Smooth muscle cell (in vitro differentiated cells): Measurements from ENCODE around the gene BTBD8. TPM values are rescaled to one million over a fixed set of nuclear protein-coding genes. Genes with fewer than 3 reads are reported as not detected.

Experiments used
- DNase-seq: peaks from one replicate; lab custom pipeline; 2025; ENCODE audit not compliant: unreplicated experiment; lab: John Stamatoyannopoulos, UW
- H2AFZ ChIP-seq: fragments of 200-600 bp; sonication (generic); 2 replicates; pipeline ENCODE4 v1.6.0; 2016; ENCODE audit warnings: antibody characterized with exemption, low read depth, mild to moderate bottlenecking
- H3F3A ChIP-seq: fragments of 200-600 bp; sonication (generic); 2 replicates; pipeline ENCODE4 v1.6.0; 2017; ENCODE audit warnings: antibody characterized with exemption, low read depth
- H3K27ac ChIP-seq: fragments of 200-600 bp; sonication (generic); 2 replicates; pipeline ENCODE4 v1.5.1; 2016; ENCODE audit warnings: low read depth, mild to moderate bottlenecking
- H3K27me3 ChIP-seq: fragments of 200-600 bp; sonication (generic); 2 replicates; pipeline ENCODE4 v1.6.1; 2016; ENCODE audit warnings: low read depth, mild to moderate bottlenecking
- H3K36me3 ChIP-seq: fragments of 200-600 bp; sonication (generic); 2 replicates; pipeline ENCODE4 v1.5.1; 2016; ENCODE audit warnings: low read depth
- H3K4me1 ChIP-seq: fragments of 200-600 bp; sonication (generic); 2 replicates; pipeline ENCODE4 v1.5.1; 2016; ENCODE audit warnings: low read depth
- H3K4me2 ChIP-seq: fragments of 200-600 bp; sonication (generic); 2 replicates; pipeline ENCODE4 v1.6.0; 2016; ENCODE audit warnings: mild to moderate bottlenecking
- H3K4me3 ChIP-seq: fragments of 200-600 bp; sonication (generic); 2 replicates; pipeline ENCODE4 v1.5.1; 2016; ENCODE audit warnings: mild to moderate bottlenecking
- H3K79me2 ChIP-seq: fragments of 200-600 bp; sonication (generic); 2 replicates; pipeline ENCODE4 v1.6.0; 2016; ENCODE audit warnings: low read depth, mild to moderate bottlenecking
- H3K9ac ChIP-seq: fragments of 200-600 bp; sonication (generic); 2 replicates; pipeline ENCODE4 v1.6.0; 2016; ENCODE audit warnings: low read depth
- H3K9me3 ChIP-seq: fragments of 200-600 bp; sonication (generic); replicated peaks from 2 replicates; pipeline ENCODE4 v1.5.1; 2016; ENCODE audit warnings: low read depth
- H4K20me1 ChIP-seq: fragments of 200-600 bp; sonication (generic); 2 replicates; pipeline ENCODE4 v1.6.0; 2016; ENCODE audit warnings: low read depth
- WGBS: methylation state at CpG from one replicate; pipeline ENCODE4 v1.1.7; 2016; ENCODE audit warnings: low lambda C conversion rate; 5-methylcytosine and 5-hydroxymethylcytosine counted together
- polyA plus RNA-seq: library from polyadenylated mRNA; unstranded; fragments of >200 nt; fragmentation: Nextera tagmentation; extraction: Ambion mirVana; gene quantifications from 2 replicates; pipeline ENCODE4 v1.2.1, GENCODE V29; 2016
- total RNA-seq: library from RNA; depleted of rRNA; stranded (reverse); fragments of >200 nt; gene quantifications from 2 replicates; pipeline ENCODE4 v1.2.3, GENCODE V29; 2014
- TF ChIP-seq, protein P1 (sequence below): fragments of 200-600 bp; sonication (generic); IDR thresholded peaks from 2 replicates; pipeline ENCODE4 v1.5.1; 2017; ENCODE audit warnings: borderline replicate concordance, mild to moderate bottlenecking, antibody characterized with exemption; ENCODE audit not compliant: insufficient read depth, poor library complexity, severe bottlenecking

BTBD8 gene
- total and polyA plus RNA-seq, 2 experiments from 2014 or later, result 1.6 to 4.9 TPM

DNA sequence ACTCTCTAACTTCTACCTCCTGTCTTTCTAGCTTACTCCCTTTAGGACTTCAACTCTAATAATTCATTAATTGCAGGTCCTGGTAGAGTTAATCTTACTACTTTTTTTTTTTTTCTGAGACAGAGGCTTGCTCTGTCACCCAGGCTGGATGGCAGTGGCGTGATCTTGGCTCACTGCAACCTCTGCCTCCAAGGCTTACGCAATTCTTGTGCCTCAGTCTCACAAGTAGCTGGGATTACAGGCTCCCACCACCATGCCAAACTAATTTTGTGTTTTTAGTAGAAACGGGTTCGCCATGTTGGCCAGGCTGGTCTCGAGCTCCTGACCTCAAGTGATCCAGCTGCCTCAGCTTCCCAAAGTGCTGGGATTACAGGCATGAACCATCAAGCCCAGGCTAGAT, 15.7 kb downstream of the BTBD8 start:
- Histone ChIP-seq H3K9ac (no peak overlapping the region), H3F3A (no peaks in the 10 kb centered on the region), H3K9me3 (no peaks in the 10 kb centered on the region), H4K20me1 (no peaks in the 10 kb centered on the region), H3K36me3 (no peaks in the 10 kb centered on the region), H3K27ac (no peak overlapping the region), H3K4me1 (no peaks in the 10 kb centered on the region), H3K4me3 (no peak overlapping the region), H3K27me3 (no peaks in the 10 kb centered on the region), H2AFZ (no peak overlapping the region), H3K79me2 (no peaks in the 10 kb centered on the region), H3K4me2 (no peak overlapping the region)
- 97% methylated on average over 5 of the region's 5 CpGs for WGBS
- DNase-seq, result no peak
- TF ChIP-seq, protein P1, sequence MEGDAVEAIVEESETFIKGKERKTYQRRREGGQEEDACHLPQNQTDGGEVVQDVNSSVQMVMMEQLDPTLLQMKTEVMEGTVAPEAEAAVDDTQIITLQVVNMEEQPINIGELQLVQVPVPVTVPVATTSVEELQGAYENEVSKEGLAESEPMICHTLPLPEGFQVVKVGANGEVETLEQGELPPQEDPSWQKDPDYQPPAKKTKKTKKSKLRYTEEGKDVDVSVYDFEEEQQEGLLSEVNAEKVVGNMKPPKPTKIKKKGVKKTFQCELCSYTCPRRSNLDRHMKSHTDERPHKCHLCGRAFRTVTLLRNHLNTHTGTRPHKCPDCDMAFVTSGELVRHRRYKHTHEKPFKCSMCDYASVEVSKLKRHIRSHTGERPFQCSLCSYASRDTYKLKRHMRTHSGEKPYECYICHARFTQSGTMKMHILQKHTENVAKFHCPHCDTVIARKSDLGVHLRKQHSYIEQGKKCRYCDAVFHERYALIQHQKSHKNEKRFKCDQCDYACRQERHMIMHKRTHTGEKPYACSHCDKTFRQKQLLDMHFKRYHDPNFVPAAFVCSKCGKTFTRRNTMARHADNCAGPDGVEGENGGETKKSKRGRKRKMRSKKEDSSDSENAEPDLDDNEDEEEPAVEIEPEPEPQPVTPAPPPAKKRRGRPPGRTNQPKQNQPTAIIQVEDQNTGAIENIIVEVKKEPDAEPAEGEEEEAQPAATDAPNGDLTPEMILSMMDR, result no peak

DNA sequence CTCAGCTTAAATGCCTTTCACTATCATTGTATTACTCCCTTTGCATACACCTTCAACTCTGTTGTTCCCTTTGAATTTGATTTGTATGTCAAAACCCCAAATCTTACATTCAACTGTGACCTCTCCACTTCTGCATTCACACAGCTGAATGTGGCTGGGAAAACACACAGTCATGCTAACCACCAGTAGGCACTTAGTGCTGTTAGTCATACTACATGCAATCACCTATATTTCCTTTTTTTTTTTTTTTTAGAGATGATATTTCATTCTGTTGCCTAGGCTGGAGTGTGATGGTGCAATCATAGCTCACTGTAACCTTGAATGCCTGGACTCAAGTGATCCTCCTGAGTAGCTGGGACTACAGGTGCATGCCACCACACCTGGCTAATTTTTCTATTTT, 16.2 kb downstream of the BTBD8 start:
- no peaks in the 10 kb centered on the region for H3K79me2 ChIP-seq
- no peaks in the 10 kb centered on the region for H3K9me3 ChIP-seq
- H3K27me3 ChIP-seq, result no peaks in the 10 kb centered on the region
- no peaks in the 10 kb centered on the region for H3K4me1 ChIP-seq
- H3K9ac ChIP-seq, result no peak overlapping the region
- no peak overlapping the region for H3K27ac ChIP-seq
- no peak overlapping the region for H3K4me3 ChIP-seq
- no peaks in the 10 kb centered on the region for H3K36me3 ChIP-seq
- no peaks in the 10 kb centered on the region for H3F3A ChIP-seq
- TF ChIP-seq, protein P1, result no peak
- no peak overlapping the region for H2AFZ ChIP-seq
- no peak overlapping the region for H3K4me2 ChIP-seq
- DNase-seq, result no peak
- H4K20me1 ChIP-seq, result no peaks in the 10 kb centered on the region

DNA sequence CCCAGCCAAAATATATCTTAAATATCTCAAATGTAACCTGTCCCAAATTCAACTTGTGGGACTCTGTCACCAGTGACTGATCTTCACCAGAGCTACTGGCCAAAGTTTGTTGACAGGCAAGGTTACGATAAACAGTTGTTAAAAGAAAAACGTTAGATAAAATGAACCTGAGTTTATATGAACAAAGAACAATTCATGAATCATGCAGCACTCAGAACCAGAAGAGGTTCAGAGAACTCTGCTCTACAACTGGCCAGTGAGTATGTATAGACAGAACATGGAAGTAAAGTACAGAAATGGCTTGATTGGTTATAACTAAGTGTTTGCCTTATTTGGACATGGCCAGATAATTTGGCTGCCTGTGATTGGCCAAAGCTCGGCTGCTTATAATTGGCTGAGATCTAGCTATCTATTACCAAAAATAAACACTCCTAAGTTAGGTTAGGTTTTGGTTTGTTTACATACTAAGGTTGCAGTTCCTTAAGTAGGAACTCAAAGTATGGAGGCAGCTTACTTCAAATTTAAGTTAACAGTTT, 25.5 kb downstream of the BTBD8 start:
- no peak for DNase-seq
- no peak overlapping the region for H3K4me2 ChIP-seq
- H2AFZ ChIP-seq, result no peak overlapping the region
- no peaks in the 10 kb centered on the region for H3K79me2 ChIP-seq
- H3K27ac ChIP-seq, result no peak overlapping the region
- H3K27me3 ChIP-seq, result no peaks in the 10 kb centered on the region
- TF ChIP-seq, protein P1, result no peak
- no peak overlapping the region for H3K4me3 ChIP-seq
- H3F3A ChIP-seq, result no peaks in the 10 kb centered on the region
- H3K9me3 ChIP-seq, result no peaks in the 10 kb centered on the region
- WGBS, result 89% methylated on average over 3 of the region's 3 CpGs
- H3K4me1 ChIP-seq, result no peaks in the 10 kb centered on the region
- H3K36me3 ChIP-seq, result no peaks in the 10 kb centered on the region
- H4K20me1 ChIP-seq, result no peaks in the 10 kb centered on the region
- H3K9ac ChIP-seq, result no peak overlapping the region

DNA sequence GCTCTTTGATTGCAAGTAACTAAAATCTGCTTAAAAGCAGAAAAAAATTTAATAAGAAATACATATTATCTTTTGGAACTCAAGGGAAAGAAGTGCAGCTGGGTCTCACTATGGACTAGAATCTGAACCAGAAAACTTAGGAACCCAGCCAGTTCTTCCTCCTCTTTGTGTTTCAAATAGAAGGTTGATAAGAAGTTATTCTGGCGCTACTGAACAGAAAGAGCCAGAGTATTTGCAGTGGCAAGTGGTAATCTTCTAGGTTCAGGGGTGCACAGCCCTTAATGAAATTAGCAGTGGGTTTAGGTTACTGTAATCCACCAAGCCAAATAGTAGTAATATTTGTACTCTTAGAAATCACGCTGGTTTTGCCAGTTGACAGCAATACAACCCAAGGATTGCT, 28.5 kb downstream of the BTBD8 start:
- WGBS, result 94% methylated on average over 2 of the region's 2 CpGs
- H4K20me1 ChIP-seq, result no peaks in the 10 kb centered on the region
- H3K27me3 ChIP-seq, result no peaks in the 10 kb centered on the region
- H3K4me3 ChIP-seq, result no peak overlapping the region
- H3K4me2 ChIP-seq, result no peak overlapping the region
- no peaks in the 10 kb centered on the region for H3K4me1 ChIP-seq
- DNase-seq, result no peak
- no peaks in the 10 kb centered on the region for H3K79me2 ChIP-seq
- TF ChIP-seq, protein P1, result no peak
- H3K9ac ChIP-seq, result no peak overlapping the region
- no peak overlapping the region for H3K27ac ChIP-seq
- H3K36me3 ChIP-seq, result no peaks in the 10 kb centered on the region
- no peaks in the 10 kb centered on the region for H3F3A ChIP-seq
- H2AFZ ChIP-seq, result no peak overlapping the region
- no peaks in the 10 kb centered on the region for H3K9me3 ChIP-seq
